ENCODE results near the gene ADARB1.

Gene ADARB1

GRCh38 chr21:45029298-45029947 is 45.0 kb upstream of the ADARB1 start:
- Histone ChIP-seq H3K4me1 (ENCODE audit: control insufficient read depth in 1 of 2, insufficient read depth in 1 of 2, low read depth in 1 of 2, low read length in 1 of 2) (peaks cover 0 to 4% of the 10 kb centered on the region in 2 experiments), H3K4me3 (ENCODE audit: low read depth in 1 of 2, low read length in 1 of 2) (no peak overlapping the region), H3K27ac (no peak overlapping the region), H3K27me3 (peaks cover 30% of the 10 kb centered on the region), H3K36me3 (no peaks in the 10 kb centered on the region), H3K9me3 (no peaks in the 10 kb centered on the region)
- TF ChIP-seq CTCF (IDR thresholded peaks at IDR 0.05) = no peak

GRCh38 chr21:45029948-45030681 is 44.3 kb upstream of the ADARB1 start:
- Histone ChIP-seq H3K4me3 (ENCODE audit: low read depth in 1 of 2, low read length in 1 of 2) (no peak overlapping the region), H3K36me3 (no peaks in the 10 kb centered on the region), H3K27me3 (peaks cover 30% of the 10 kb centered on the region), H3K4me1 (ENCODE audit: control insufficient read depth in 1 of 2, insufficient read depth in 1 of 2, low read depth in 1 of 2, low read length in 1 of 2) (peaks cover 0 to 4% of the 10 kb centered on the region in 2 experiments), H3K9me3 (no peaks in the 10 kb centered on the region), H3K27ac (no peak overlapping the region)
- no peak for TF ChIP-seq CTCF (IDR thresholded peaks at IDR 0.05)

GRCh38 chr21:45030682-45031570 is 43.5 kb upstream of the ADARB1 start:
- Histone ChIP-seq H3K36me3 (no peaks in the 10 kb centered on the region), H3K4me3 (ENCODE audit: low read depth in 1 of 2, low read length in 1 of 2) (no peak overlapping the region), H3K27ac (no peak overlapping the region), H3K4me1 (ENCODE audit: control insufficient read depth in 1 of 2, insufficient read depth in 1 of 2, low read depth in 1 of 2, low read length in 1 of 2) (peaks cover 0 to 4% of the 10 kb centered on the region in 2 experiments), H3K9me3 (no peaks in the 10 kb centered on the region), H3K27me3 (peaks cover 30% of the 10 kb centered on the region)
- no peak for TF ChIP-seq CTCF (IDR thresholded peaks at IDR 0.05)

GRCh38 chr21:45031571-45032191 is 42.7 kb upstream of the ADARB1 start:
- H3K4me1 ChIP-seq (ENCODE audit: control insufficient read depth in 1 of 2, insufficient read depth in 1 of 2, low read depth in 1 of 2, low read length in 1 of 2) = peaks cover 0 to 4% of the 10 kb centered on the region in 2 experiments
- no peaks in the 10 kb centered on the region for H3K9me3 ChIP-seq
- peaks cover 30% of the 10 kb centered on the region for H3K27me3 ChIP-seq
- no peaks in the 10 kb centered on the region for H3K36me3 ChIP-seq
- no peak overlapping the region for H3K4me3 ChIP-seq (ENCODE audit: low read depth in 1 of 2, low read length in 1 of 2)
- TF ChIP-seq CTCF (IDR thresholded peaks at IDR 0.05) = no peak
- no peak overlapping the region for H3K27ac ChIP-seq

GRCh38 chr21:45032332-45032731 is 42.0 kb upstream of the ADARB1 start:
- no peaks in the 10 kb centered on the region for H3K36me3 ChIP-seq
- TF ChIP-seq CTCF (IDR thresholded peaks at IDR 0.05) = no peak
- H3K4me1 ChIP-seq (ENCODE audit: control insufficient read depth in 1 of 2, insufficient read depth in 1 of 2, low read depth in 1 of 2, low read length in 1 of 2) = peaks cover 0 to 4% of the 10 kb centered on the region in 2 experiments
- H3K4me3 ChIP-seq (ENCODE audit: low read depth in 1 of 2, low read length in 1 of 2) = no peak overlapping the region
- H3K27ac ChIP-seq = no peak overlapping the region
- peaks cover 30% of the 10 kb centered on the region for H3K27me3 ChIP-seq
- no peaks in the 10 kb centered on the region for H3K9me3 ChIP-seq
